ENCODE data around the gene SLC9A9.

The SLC9A9 gene

DNA sequence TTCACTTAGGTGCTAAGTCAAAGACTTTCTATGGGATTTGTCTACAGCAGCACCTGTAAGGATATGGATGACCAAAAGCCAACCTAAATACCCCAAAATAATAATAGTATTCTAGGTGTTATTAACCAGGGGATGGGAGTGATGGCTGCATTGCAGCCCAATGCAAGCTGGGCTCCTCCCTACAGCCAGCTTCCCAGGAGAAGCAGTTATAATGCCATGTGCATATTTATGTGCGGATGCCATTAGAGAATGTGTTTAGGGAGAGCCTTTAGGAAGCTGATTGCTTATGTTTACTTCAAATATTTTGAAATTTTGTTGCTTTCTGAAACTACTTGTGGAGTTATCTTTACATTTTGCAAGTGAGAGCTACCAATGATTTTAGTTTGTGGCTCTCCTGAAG, 491.4 kb downstream of the SLC9A9 start:
- DNase-seq (ENCODE audit: low read depth), result no peak

DNA sequence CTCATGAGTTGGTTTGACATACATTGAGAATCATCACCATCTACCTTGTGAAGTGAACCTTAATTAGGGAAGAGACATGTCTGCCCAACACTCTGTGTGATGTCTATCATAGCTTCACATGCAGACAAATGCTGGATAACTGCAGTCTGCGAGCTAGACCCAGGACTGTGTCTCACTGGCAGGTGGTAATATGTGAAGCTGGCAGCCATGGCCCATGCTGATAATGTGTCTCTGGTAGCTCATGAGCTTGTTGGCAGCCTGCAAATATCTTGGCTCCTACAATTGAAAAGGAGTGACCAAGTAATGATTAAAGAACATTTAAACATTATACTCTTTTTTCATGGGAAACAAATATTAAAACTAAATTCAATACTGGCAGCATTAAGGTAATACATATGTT, 493.9 kb downstream of the SLC9A9 start:
- DNase-seq (ENCODE audit: low read depth), result no peak

DNA sequence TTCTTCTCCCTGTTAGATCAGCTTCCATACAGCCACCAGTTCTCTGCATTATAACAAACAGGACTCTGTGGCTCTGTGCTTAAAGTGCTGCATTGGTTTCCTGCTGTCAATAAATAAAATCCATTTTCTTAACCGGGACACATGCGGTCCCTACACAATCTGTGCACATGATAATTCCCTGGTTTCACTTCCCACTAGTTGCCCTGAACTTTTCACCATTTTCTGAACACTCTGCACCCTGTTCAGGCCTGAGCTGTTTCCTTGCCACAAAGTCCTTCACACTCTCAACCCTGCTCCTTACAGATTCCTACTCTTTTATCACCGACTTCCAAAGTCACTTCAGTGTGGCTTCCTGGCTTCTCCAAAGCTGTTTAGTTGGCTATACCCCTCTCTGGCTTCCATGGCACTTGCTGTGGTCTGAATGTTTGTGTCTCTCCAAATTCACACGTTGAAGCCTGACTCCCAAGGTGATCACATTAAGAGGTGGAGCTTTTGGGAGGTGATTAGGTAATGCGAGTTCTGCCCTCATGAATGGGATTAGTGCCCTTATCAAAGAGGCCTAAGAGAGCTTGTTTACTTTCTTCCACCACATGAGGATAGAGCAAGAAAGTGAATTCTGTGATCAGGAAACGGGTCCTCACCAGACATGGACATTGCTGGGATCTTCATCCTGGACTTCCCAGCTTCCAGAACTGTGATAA, 495.3 kb downstream of the SLC9A9 start:
- no peak for DNase-seq (ENCODE audit: low read depth)

GRCh38 chr3:143351895-143352608, 496.2 kb downstream of the SLC9A9 start:
- no peak for DNase-seq (ENCODE audit: low read depth)

- DNase-seq (ENCODE audit: low read depth), result no peak
These were observed 496.9 kb downstream of the SLC9A9 start for GRCh38 chr3:143351354-143351753.

DNA sequence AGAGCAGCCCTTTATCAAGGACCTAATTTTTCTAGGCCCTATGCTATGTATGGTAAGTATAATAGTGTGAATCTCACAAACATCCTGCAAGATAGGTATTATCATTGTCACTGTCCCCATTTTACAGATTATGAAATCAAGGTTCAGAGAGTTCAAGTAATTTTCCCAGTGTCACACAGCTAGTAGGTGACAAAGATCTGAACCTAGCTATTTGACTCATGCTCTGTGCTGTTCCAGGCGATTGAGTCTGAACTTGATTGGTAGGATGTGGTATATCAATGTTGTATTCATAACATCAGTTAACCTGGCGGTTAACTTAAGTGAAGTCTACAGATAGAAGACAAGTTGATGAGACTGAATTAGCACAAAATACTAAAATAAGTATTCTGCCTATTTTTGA, 498.8 kb downstream of the SLC9A9 start:
- DNase-seq (ENCODE audit: low read depth), result no peak

GRCh38 chr3:143348486-143349327, 499.6 kb downstream of the SLC9A9 start:
- DNase-seq (ENCODE audit: low read depth), result no peak

DNA sequence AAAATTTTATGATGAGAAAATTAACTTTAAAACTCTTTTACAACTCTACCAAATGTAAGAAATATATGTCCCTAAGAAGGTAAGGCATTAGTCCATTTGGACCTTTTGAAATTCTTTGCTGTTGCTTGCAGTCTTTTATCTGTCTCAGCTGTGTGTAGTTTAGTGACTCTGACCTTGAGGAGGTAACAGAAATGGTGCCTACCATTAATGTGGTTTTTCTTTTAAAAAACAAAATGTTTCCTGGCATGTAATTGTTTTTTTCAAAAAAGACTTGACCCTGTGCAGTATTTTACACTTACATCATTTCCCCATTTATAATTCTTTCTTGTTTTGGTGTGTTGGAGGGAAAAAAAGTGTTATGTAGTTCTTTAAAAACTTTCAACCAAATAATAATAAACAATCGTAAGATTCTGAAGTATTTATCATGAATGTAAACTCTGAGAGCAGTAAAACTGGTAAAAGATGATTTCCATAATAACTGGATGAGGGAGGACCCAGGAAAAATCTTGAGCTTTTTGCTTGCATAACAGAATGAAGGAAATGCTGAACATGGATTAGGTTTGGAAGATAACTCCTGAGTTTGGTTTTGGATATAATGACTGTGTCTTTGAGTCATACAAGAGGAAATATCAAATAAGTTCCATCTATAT, 503.6 kb downstream of the SLC9A9 start:
- no peak for DNase-seq (ENCODE audit: low read depth)

GRCh38 chr3:143343944-143344343, 504.3 kb downstream of the SLC9A9 start:
- DNase-seq (ENCODE audit: low read depth), result no peak

DNA sequence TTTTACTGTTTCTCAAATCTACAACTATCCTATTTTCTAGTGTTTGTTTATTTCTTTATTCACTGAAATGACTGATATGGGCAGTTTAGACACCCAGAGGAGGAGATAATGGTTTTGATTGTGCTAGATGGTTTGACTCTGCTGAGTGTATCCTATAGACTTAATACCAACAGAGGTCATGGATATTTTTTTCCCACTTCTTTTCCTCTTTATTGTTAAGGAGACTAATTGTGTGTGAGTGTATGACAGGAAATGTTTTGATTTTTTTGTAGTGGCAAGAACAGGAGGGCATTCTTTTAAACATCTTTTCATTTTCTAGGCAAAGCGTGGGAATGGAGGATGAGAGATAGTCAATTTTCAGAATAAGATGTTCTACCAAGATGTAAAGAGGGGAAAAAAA, 505.2 kb downstream of the SLC9A9 start:
- DNase-seq (ENCODE audit: low read depth), result no peak

DNA sequence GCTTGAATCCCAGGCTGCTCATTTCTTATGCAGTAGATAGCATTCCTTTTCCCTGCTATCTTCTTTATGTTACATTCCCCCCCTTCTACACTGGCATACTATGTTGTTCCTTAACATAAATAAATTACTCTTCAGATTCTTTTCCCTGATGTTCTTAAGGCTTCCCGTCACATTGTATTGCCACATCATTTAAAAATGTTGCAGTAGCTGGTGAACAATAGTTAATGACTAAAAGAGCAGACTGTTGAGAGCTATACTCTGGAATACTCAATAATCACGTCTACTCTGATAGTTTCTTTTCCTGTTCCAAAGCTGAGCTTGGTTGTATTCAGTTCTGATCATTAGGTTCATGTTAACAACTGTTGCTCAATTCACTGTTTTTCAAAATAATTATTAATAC, 508.8 kb downstream of the SLC9A9 start:
- DNase-seq (ENCODE audit: low read depth), result no peak

GRCh38 chr3:143337387-143337786, 510.9 kb downstream of the SLC9A9 start:
- DNase-seq (ENCODE audit: low read depth), result no peak

GRCh38 chr3:143334231-143334630, 514.0 kb downstream of the SLC9A9 start:
- DNase-seq (ENCODE audit: low read depth), result no peak

GRCh38 chr3:143333367-143333766, 514.9 kb downstream of the SLC9A9 start:
- no peak for DNase-seq (ENCODE audit: low read depth)

DNA sequence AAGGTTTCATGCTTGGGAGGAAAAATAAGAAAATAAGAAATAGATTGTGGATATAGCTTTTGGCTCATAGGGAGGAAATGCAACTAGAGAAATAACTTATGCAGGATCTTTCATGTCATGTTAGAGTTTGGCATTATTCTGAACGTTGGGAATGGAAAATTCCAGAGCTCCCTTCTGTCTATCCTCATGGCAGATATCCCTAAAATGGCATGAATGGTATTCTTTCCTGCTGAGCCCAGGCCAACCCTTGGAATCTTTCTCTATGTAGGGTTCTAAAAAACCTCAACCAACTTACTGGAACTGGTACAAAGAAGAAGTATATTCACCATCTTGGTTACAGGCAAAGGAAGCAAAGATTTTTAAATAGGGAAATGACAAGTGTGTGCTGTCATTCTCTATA, 516.2 kb downstream of the SLC9A9 start:
- no peak for DNase-seq (ENCODE audit: low read depth)

DNA sequence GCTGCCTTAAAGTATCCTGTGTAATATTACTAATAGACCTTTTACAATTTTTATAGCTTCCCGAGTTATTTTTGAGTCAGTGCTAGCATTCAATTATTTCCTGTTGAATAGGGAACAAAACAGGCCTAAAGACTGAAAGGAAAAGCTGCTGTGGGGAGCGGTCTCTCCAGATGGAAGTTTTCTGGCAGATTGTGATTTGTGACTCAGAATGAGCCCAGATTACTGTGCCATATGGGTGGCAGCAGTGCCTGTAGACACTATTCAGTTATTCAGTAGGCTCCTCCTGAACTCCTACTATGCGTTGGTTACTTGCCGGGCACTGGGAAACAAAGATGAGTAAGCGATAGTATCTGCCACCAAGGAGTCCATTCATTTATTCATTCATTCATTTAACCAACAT, 516.9 kb downstream of the SLC9A9 start:
- DNase-seq (ENCODE audit: low read depth), result no peak

GRCh38 chr3:143330296-143330868, 517.9 kb downstream of the SLC9A9 start:
- DNase-seq (ENCODE audit: low read depth), result no peak

- DNase-seq (ENCODE audit: low read depth), result no peak
These were observed 518.6 kb downstream of the SLC9A9 start for GRCh38 chr3:143329567-143330211.

DNA sequence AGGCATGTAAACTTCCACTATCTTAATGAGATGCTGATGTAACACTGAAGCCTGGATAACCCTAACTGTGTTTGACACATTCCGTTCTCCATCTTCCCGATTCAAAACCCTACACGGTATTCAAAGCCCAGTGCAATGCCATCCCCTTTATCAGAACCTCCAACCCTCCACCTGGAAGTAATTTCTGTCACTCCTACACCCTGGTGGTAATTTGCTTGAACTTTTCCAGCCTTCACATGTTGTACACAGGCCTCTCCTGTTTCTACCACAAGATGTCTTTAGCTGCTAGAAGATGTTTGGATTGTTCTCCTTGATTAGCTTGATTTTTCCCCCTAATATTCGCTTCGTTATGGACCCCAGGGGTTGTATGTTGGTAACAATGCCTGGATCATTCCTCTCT, 519.8 kb downstream of the SLC9A9 start:
- DNase-seq (ENCODE audit: low read depth), result no peak

DNA sequence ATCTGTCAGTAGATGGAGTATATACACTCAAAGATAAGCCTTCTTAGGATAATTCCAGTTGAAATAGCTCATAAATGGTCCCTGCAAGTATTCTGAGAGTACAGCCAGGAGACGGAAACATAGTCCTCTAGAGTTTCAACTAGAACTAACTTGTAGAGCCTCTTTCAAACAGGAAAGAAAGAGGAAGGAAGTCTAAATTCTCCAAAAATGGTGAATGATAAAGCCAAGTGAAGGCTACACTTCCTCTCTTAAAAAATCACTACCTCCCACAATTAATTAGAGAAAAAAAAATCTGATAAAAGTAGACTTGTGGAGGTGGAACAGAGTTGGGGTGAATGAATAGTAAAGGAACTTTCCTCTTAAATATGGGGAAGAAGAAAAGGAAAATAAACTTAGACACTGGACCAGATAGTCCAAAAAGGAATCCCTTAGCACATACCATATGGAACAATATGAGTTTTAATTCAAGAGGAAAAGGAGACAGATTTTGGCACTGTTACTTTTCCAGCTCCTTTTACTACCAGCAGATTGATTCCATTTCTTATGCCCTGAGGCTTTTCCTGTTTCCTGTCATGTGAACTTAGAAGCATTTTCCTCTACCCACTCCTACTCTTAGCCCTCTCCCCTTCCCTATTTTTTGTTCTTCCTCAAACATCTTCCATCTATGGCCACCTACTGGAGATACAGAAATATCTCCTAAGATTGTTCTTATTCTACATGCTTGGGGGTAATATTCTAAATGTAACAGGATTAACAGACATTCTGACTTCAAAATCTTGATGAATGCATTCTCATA, 521.1 kb downstream of the SLC9A9 start:
- no peak for DNase-seq (ENCODE audit: low read depth)
